ENCODE measurements around the gene GSAP. TPM values are rescaled to one million over a fixed set of nuclear protein-coding genes. Genes with fewer than 3 reads are reported as not detected.

GSAP gene
- total RNA-seq, 4 donors from 2014 or later, result 12.6 to 22.8 (median 17.0) TPM

- Histone ChIP-seq H3K27ac (replicated peaks in 1 of 4) (no peak overlapping the region), H3K4me1 (no peaks in the 10 kb centered on the region), H3K27me3 (no peaks in the 10 kb centered on the region), H3K36me3 (no peaks in the 10 kb centered on the region), H3K9me3 (no peaks in the 10 kb centered on the region), H3K4me3 (no peak overlapping the region)
- WGBS, result 81% methylated on average over 6 of the region's 6 CpGs
- no peak for DNase-seq (ENCODE audit: extremely low spot score)
- intact Hi-C loops (cut with DNase I), result no loop called here
- no peak for TF ChIP-seq EP300 (IDR thresholded peaks at IDR 0.05)
- TF ChIP-seq POLR2AphosphoS5 (IDR thresholded peaks at IDR 0.05), result no peak
- no peak for TF ChIP-seq POLR2A (IDR thresholded peaks at IDR 0.05; ENCODE audit: low read depth)
- TF ChIP-seq CTCF (IDR thresholded peaks at IDR 0.05), result no peak
Observed at GRCh38 chr7:77461842-77462241, 45.7 kb upstream of the GSAP start.

- no peak for TF ChIP-seq POLR2A (IDR thresholded peaks at IDR 0.05; ENCODE audit: low read depth)
- TF ChIP-seq POLR2AphosphoS5 (IDR thresholded peaks at IDR 0.05), result no peak
- TF ChIP-seq EP300 (IDR thresholded peaks at IDR 0.05), result no peak
- no peak for TF ChIP-seq CTCF (IDR thresholded peaks at IDR 0.05)
- intact Hi-C loops (cut with DNase I), result no loop called here
- Histone ChIP-seq H3K36me3 (no peaks in the 10 kb centered on the region), H3K9me3 (no peaks in the 10 kb centered on the region), H3K4me3 (no peak overlapping the region), H3K27ac (replicated peaks in 1 of 4) (no peak overlapping the region), H3K27me3 (no peaks in the 10 kb centered on the region), H3K4me1 (no peaks in the 10 kb centered on the region)
- 79% methylated on average over 3 of the region's 3 CpGs for WGBS
- DNase-seq (ENCODE audit: extremely low spot score), result no peak
Observed at GRCh38 chr7:77461246-77461645, 45.1 kb upstream of the GSAP start.

- no peak for DNase-seq (ENCODE audit: extremely low spot score)
- H3K27ac ChIP-seq (replicated peaks in 1 of 4), result no peak overlapping the region
- TF ChIP-seq CTCF (IDR thresholded peaks at IDR 0.05) (no peak), POLR2A (IDR thresholded peaks at IDR 0.05; ENCODE audit: low read depth) (no peak), EP300 (IDR thresholded peaks at IDR 0.05) (no peak)
- no peaks in the 10 kb centered on the region for H3K9me3 ChIP-seq
- no peaks in the 10 kb centered on the region for H3K4me1 ChIP-seq
- no peak overlapping the region for H3K4me3 ChIP-seq
- intact Hi-C loops (cut with DNase I), result no loop called here
- no peaks in the 10 kb centered on the region for H3K27me3 ChIP-seq
- WGBS, result 65% methylated on average over 3 of the region's 3 CpGs
- no peaks in the 10 kb centered on the region for H3K36me3 ChIP-seq
Observed at GRCh38 chr7:77460057-77460486, 43.9 kb upstream of the GSAP start.

- DNase-seq (ENCODE audit: extremely low spot score), result no peak
- no peak overlapping the region for H3K4me3 ChIP-seq
- no peaks in the 10 kb centered on the region for H3K36me3 ChIP-seq
- H3K4me1 ChIP-seq, result peaks cover 0 to 5% (median 0%) of the 10 kb centered on the region in 4 donors
- no peak for TF ChIP-seq POLR2AphosphoS5 (IDR thresholded peaks at IDR 0.05)
- no peak for TF ChIP-seq EP300 (IDR thresholded peaks at IDR 0.05)
- TF ChIP-seq POLR2A (IDR thresholded peaks at IDR 0.05; ENCODE audit: low read depth), result no peak
- TF ChIP-seq CTCF (IDR thresholded peaks at IDR 0.05), result no peak
- no peaks in the 10 kb centered on the region for H3K9me3 ChIP-seq
- intact Hi-C loops (cut with DNase I), result no loop called here
- WGBS, result 96% methylated on average over 2 of the region's 2 CpGs
- H3K27me3 ChIP-seq, result no peaks in the 10 kb centered on the region
- H3K27ac ChIP-seq (replicated peaks in 1 of 4), result no peak overlapping the region
Observed at GRCh38 chr7:77459311-77459726, 43.2 kb upstream of the GSAP start.

- intact Hi-C loops (cut with DNase I), result no loop called here
- Histone ChIP-seq H3K4me1 (peaks cover 2 to 6% (median 2%) of the 10 kb centered on the region in 4 donors), H3K27me3 (no peaks in the 10 kb centered on the region), H3K9me3 (no peaks in the 10 kb centered on the region), H3K36me3 (no peaks in the 10 kb centered on the region), H3K27ac (replicated peaks in 1 of 4) (no peak overlapping the region), H3K4me3 (no peak overlapping the region)
- no peak for DNase-seq (ENCODE audit: extremely low spot score)
- TF ChIP-seq EP300 (IDR thresholded peaks at IDR 0.05) (no peak), POLR2A (IDR thresholded peaks at IDR 0.05; ENCODE audit: low read depth) (no peak), POLR2AphosphoS5 (IDR thresholded peaks at IDR 0.05) (no peak), CTCF (IDR thresholded peaks at IDR 0.05) (no peak)
- WGBS, result 93% methylated on average over 3 of the region's 3 CpGs
Observed at GRCh38 chr7:77458786-77459185, 42.6 kb upstream of the GSAP start.

All from esophagus muscularis mucosa (tissue), 4 donors.